Trophoblast cell (in vitro differentiated cells and primary cell): ENCODE data around the gene ARHGEF39.
"Not testable (repeated sequence)": the region's sequence is repeated elsewhere in the genome, so short reads cannot be mapped to it uniquely, and the experiment has no call there.

Experiments
- DNase-seq, 2 donors: peaks; one replicate each; pipeline ENCODE4 v3.0.0-alpha.2; 2016
- H2AFZ ChIP-seq: 2 replicates; pipeline ENCODE4 v1.6.1; 2013; ENCODE audit warnings: low read length, moderate library complexity, mild to moderate bottlenecking; ENCODE audit not compliant: insufficient read depth, poor library complexity
- H2AK5ac ChIP-seq: 2 replicates; pipeline ENCODE4 v1.6.1; 2013; ENCODE audit warnings: mild to moderate bottlenecking, low read length
- H2BK120ac ChIP-seq: 2 replicates; pipeline ENCODE4 v1.6.1; 2013; ENCODE audit warnings: low read length, mild to moderate bottlenecking, moderate library complexity; ENCODE audit not compliant: insufficient read depth, poor library complexity
- H2BK12ac ChIP-seq: 2 replicates; pipeline ENCODE4 v1.6.1; 2013; ENCODE audit warnings: mild to moderate bottlenecking, low read length, moderate library complexity
- H2BK5ac ChIP-seq: 2 replicates; pipeline ENCODE4 v1.6.1; 2013; ENCODE audit warnings: low read length, low read depth, moderate library complexity, mild to moderate bottlenecking; ENCODE audit not compliant: poor library complexity
- H3K14ac ChIP-seq: 2 replicates; pipeline ENCODE4 v1.6.1; 2013; ENCODE audit warnings: mild to moderate bottlenecking, low read length
- H3K18ac ChIP-seq: 2 replicates; pipeline ENCODE4 v1.6.1; 2013; ENCODE audit warnings: mild to moderate bottlenecking, low read length
- H3K23ac ChIP-seq: 2 replicates; pipeline ENCODE4 v1.6.1; 2013; ENCODE audit warnings: low read length
- H3K27ac ChIP-seq: 2 replicates; pipeline ENCODE4 v1.5.1; 2013; ENCODE audit warnings: low read depth, mild to moderate bottlenecking, inconsistent platforms, low read length, moderate library complexity
- H3K27me3 ChIP-seq: 2 replicates; pipeline ENCODE4 v1.6.1; 2013; ENCODE audit warnings: inconsistent platforms, mild to moderate bottlenecking, low read length, moderate library complexity; ENCODE audit not compliant: insufficient read depth
- H3K36me3 ChIP-seq, 2 experiments: 1 replicate in 1 of 2; 2 replicates in 1 of 2; pipeline ENCODE4 v1.6.1; 2013; ENCODE audit warnings: low read length in 2 of 2, mild to moderate bottlenecking in 2 of 2, moderate library complexity in 1 of 2; ENCODE audit not compliant: insufficient read depth in 2 of 2, control insufficient read depth in 1 of 2
- H3K4ac ChIP-seq: 2 replicates; pipeline ENCODE4 v1.6.1; 2013; ENCODE audit warnings: low read depth, mild to moderate bottlenecking, low read length, moderate library complexity
- H3K4me1 ChIP-seq, 2 experiments: 1 replicate in 1 of 2; 2 replicates in 1 of 2; pipeline ENCODE4 v1.6.1; 2013; ENCODE audit warnings: low read length in 2 of 2, mild to moderate bottlenecking in 2 of 2, moderate library complexity in 1 of 2; ENCODE audit not compliant: insufficient read depth in 2 of 2, control insufficient read depth in 1 of 2
- H3K4me2 ChIP-seq: 2 replicates; pipeline ENCODE4 v1.6.1; 2013; ENCODE audit warnings: inconsistent platforms, mild to moderate bottlenecking, low read length, moderate library complexity
- H3K4me3 ChIP-seq: 2 replicates; pipeline ENCODE4 v1.5.1; 2013; ENCODE audit warnings: mild to moderate bottlenecking, low read depth, low read length, inconsistent platforms
- H3K79me1 ChIP-seq: one replicate; pipeline ENCODE4 v1.6.1; 2013; ENCODE audit warnings: low read length
- H3K79me2 ChIP-seq: 2 replicates; pipeline ENCODE4 v1.6.1; 2013; ENCODE audit warnings: low read length, mild to moderate bottlenecking; ENCODE audit not compliant: control insufficient read depth, insufficient read depth, poor library complexity
- H3K9ac ChIP-seq: 2 replicates; pipeline ENCODE4 v1.6.1; 2013; ENCODE audit warnings: mild to moderate bottlenecking, low read length
- H3K9me3 ChIP-seq: 2 replicates; pipeline ENCODE4 v1.6.1; 2013; ENCODE audit warnings: low read depth, mild to moderate bottlenecking, control low read depth, inconsistent platforms, low read length; ENCODE audit not compliant: insufficient read depth
- H4K12ac ChIP-seq: 2 replicates; pipeline ENCODE4 v1.6.1; 2013; ENCODE audit warnings: low read depth, mild to moderate bottlenecking, low read length, moderate library complexity
- H4K8ac ChIP-seq: 2 replicates; pipeline ENCODE4 v1.6.1; 2013; ENCODE audit warnings: low read depth, mild to moderate bottlenecking, low read length, moderate library complexity
- H4K91ac ChIP-seq: one replicate; pipeline ENCODE4 v1.6.1; 2013; ENCODE audit warnings: low read depth, mild to moderate bottlenecking, low read length, moderate library complexity
- WGBS: extraction: QIAGEN DNeasy Blood & Tissue Kit; methylation state at CpG from one replicate; pipeline ENCODE4 v1.1.7; 2013; ENCODE audit warnings: missing lambda C conversion rate; ENCODE audit not compliant: insufficient read length, insufficient coverage; ENCODE audit errors: extremely low coverage; 5-methylcytosine and 5-hydroxymethylcytosine counted together

Gene ARHGEF39

GRCh38 chr9:35641478-35641877, 23.5 kb downstream of the ARHGEF39 start:
- H2BK12ac ChIP-seq, H3K23ac ChIP-seq, H3K27me3 ChIP-seq, H2AFZ ChIP-seq, H3K9me3 ChIP-seq, H3K4me3 ChIP-seq, H4K91ac ChIP-seq, H2BK5ac ChIP-seq, H3K14ac ChIP-seq, H4K12ac ChIP-seq, H3K4me2 ChIP-seq, H3K18ac ChIP-seq, H3K79me2 ChIP-seq, H2AK5ac ChIP-seq, H3K36me3 ChIP-seq, H3K27ac ChIP-seq, H3K4ac ChIP-seq, H2BK120ac ChIP-seq, H3K79me1 ChIP-seq, H3K9ac ChIP-seq, H3K4me1 ChIP-seq, DNase-seq, H4K8ac ChIP-seq: not testable (repeated sequence)
- WGBS, result no CpG with 5 or more reads among the region's 3 CpGs

GRCh38 chr9:35640431-35640830, 24.6 kb downstream of the ARHGEF39 start:
- not testable (repeated sequence) for H3K79me2 ChIP-seq

GRCh38 chr9:35639631-35640030, 25.4 kb downstream of the ARHGEF39 start:
- Histone ChIP-seq H2BK12ac (no peak overlapping the region), H3K4ac (no peak overlapping the region), H2BK5ac (no peak overlapping the region), H4K12ac (no peak overlapping the region), H2AK5ac (no peak overlapping the region), H3K27me3 (no peaks in the 10 kb centered on the region), H3K4me2 (no peak overlapping the region), H4K91ac (no peak overlapping the region), H3K9ac (no peak overlapping the region), H2AFZ (no peak overlapping the region), H3K36me3 (no peaks in the 10 kb centered on the region), H2BK120ac (no peak overlapping the region), H3K9me3 (peaks cover 2% of the 10 kb centered on the region), H3K23ac (no peak overlapping the region), H3K27ac (no peak overlapping the region), H3K18ac (no peak overlapping the region), H3K79me1 (no peaks in the 10 kb centered on the region), H4K8ac (no peak overlapping the region), H3K4me1 (no peaks in the 10 kb centered on the region), H3K4me3 (no peak overlapping the region), H3K14ac (no peak overlapping the region), H3K79me2 (no peaks in the 10 kb centered on the region)
- WGBS, result no CpG with 5 or more reads among the region's 1 CpG
- DNase-seq, result no peak

More at GRCh38 chr9:35640431-35640830, 24.6 kb downstream of the ARHGEF39 start:
- not testable (repeated sequence) for H4K91ac ChIP-seq, H3K18ac ChIP-seq, H3K14ac ChIP-seq, H3K79me1 ChIP-seq, H3K9me3 ChIP-seq, H3K4me2 ChIP-seq, H3K4ac ChIP-seq, H2AFZ ChIP-seq, H4K12ac ChIP-seq, DNase-seq, H2BK5ac ChIP-seq, H2AK5ac ChIP-seq, H3K23ac ChIP-seq, H3K27ac ChIP-seq, H3K36me3 ChIP-seq, H2BK12ac ChIP-seq, H3K4me1 ChIP-seq, H3K4me3 ChIP-seq, H4K8ac ChIP-seq, H3K9ac ChIP-seq, H3K27me3 ChIP-seq, H2BK120ac ChIP-seq
- no CpG with 5 or more reads among the region's 15 CpGs for WGBS

- not testable (repeated sequence) for H3K4ac ChIP-seq, H3K9ac ChIP-seq, H2BK12ac ChIP-seq, H2BK120ac ChIP-seq, H3K4me3 ChIP-seq, H4K91ac ChIP-seq, H3K4me2 ChIP-seq, H3K79me2 ChIP-seq, H3K36me3 ChIP-seq, H3K23ac ChIP-seq, H3K79me1 ChIP-seq, H4K12ac ChIP-seq, H2AFZ ChIP-seq, DNase-seq, H3K27me3 ChIP-seq, H2BK5ac ChIP-seq, H3K9me3 ChIP-seq, H3K18ac ChIP-seq, H2AK5ac ChIP-seq, H3K4me1 ChIP-seq, H3K14ac ChIP-seq, H4K8ac ChIP-seq, H3K27ac ChIP-seq
- WGBS, result no CpG with 5 or more reads among the region's 1 CpG
These were observed 25.8 kb downstream of the ARHGEF39 start for GRCh38 chr9:35639225-35639624.
